Kidney (tissue), 14 donors: ENCODE data around the gene LMCD1. TPM values are rescaled to one million over a fixed set of nuclear protein-coding genes. Genes with fewer than 3 reads are reported as not detected.
"Not testable (repeated sequence)": the region's sequence is repeated elsewhere in the genome, so short reads cannot be mapped to it uniquely, and the experiment has no call there.

Experiments used
- DNase-seq, 5 donors: peaks; one replicate each; pipeline ENCODE4 v3.0.0-alpha.2; 2013 to 2020
- FAIRE-seq: peaks from 2 replicates; lab custom pipeline; 2012; peaks lifted over from hg19 to GRCh38; lab: Jason Lieb, UNC
- H3K27ac ChIP-seq, 2 donors: one replicate each; pipeline ENCODE4 v1.7.0; 2013; ENCODE audit warnings: low read depth in 2 of 2, low read length in 2 of 2, inconsistent platforms in 1 of 2
- H3K27me3 ChIP-seq: one replicate; pipeline ENCODE4 v1.7.1; 2013; ENCODE audit warnings: low read length, inconsistent platforms; ENCODE audit not compliant: control insufficient read depth, insufficient read depth
- H3K36me3 ChIP-seq, 3 donors: one replicate each; pipeline versions ENCODE4 v1.7.0 to v1.7.1; 2013; ENCODE audit warnings: low read length in 3 of 3, control low read depth in 1 of 3, inconsistent platforms in 1 of 3; ENCODE audit not compliant: insufficient read depth in 3 of 3, control insufficient read depth in 2 of 3
- H3K4me1 ChIP-seq, 3 donors: one replicate each; pipeline versions ENCODE4 v1.7.0 to v1.7.1; 2013; ENCODE audit warnings: low read length in 3 of 3, inconsistent platforms in 1 of 3, low read depth in 1 of 3; ENCODE audit not compliant: control insufficient read depth in 2 of 3, insufficient read depth in 2 of 3
- H3K4me3 ChIP-seq, 3 donors: one replicate each; pipeline versions ENCODE4 v1.7.0 to v1.8.1; 2013; ENCODE audit warnings: low read length in 3 of 3, control low read depth in 1 of 3, inconsistent platforms in 1 of 3
- H3K9ac ChIP-seq, 3 donors: one replicate each; pipeline versions ENCODE4 v1.7.0 to v1.7.1; 2013; ENCODE audit warnings: low read length in 3 of 3, control low read depth in 1 of 3, inconsistent platforms in 1 of 3
- H3K9me3 ChIP-seq, 3 donors: one replicate each; pipeline versions ENCODE4 v1.7.0 to v1.7.1; 2013; ENCODE audit warnings: low read length in 3 of 3, control low read depth in 1 of 3, inconsistent platforms in 1 of 3; ENCODE audit not compliant: control insufficient read depth in 2 of 3, insufficient read depth in 1 of 3
- intact Hi-C: fragments of 100-400 bp; cut with DNase I; formaldehyde crosslinking; loops from one replicate; pipeline ENCODE4 v1.11.1; 2022
- polyA plus RNA-seq: library from polyadenylated mRNA; stranded (reverse); fragments of 350-450 nt; fragmentation: Illumina TruSeq; extraction: RNeasy Lipid Tissue Mini Kit (QIAGEN cat#74804); gene quantifications from one replicate; pipeline ENCODE4 v1.2.3, GENCODE V29; 2014; ENCODE audit warnings: low read depth, low replicate concordance; ENCODE audit not compliant: insufficient read depth
- total RNA-seq: library from RNA; stranded (reverse); fragmentation: NEBNext Ultra II Directional; extraction: Animal tissue kit (Norgen Biotek cat#: 25700); gene quantifications from one replicate; pipeline ENCODE4 v1.2.1, GENCODE V29; 2021
- TF ChIP-seq, protein P1 (sequence below): IDR thresholded peaks from 3 replicates; pipeline ENCODE4 v1.5.1; 2012; ENCODE audit warnings: mild to moderate bottlenecking, moderate library complexity, borderline replicate concordance; ENCODE audit not compliant: insufficient read depth; ENCODE audit errors: extremely low read depth
- donor health status: control.
- donor health status: control.
- donor health status: control.
- donor health status: control.
- donor health status: control.
- donor health status: DM: yes; HTN: yes; CAD: no.
- donor health status: Normal renal cell carcinoma (clear cell type).

LMCD1 gene
- total and polyA plus RNA-seq, 2 donors from 2014 or later = 24.3 to 65.4 TPM

GRCh38 chr3:8578282-8578681 is 76.7 kb downstream of the LMCD1 start:
- Histone ChIP-seq H3K4me1 (no peaks in the 10 kb centered on the region), H3K9me3 (no peaks in the 10 kb centered on the region), H3K27ac (no peak overlapping the region), H3K9ac (no peak overlapping the region), H3K36me3 (no peaks in the 10 kb centered on the region), H3K27me3 (no peaks in the 10 kb centered on the region), H3K4me3 (no peak overlapping the region)
- TF ChIP-seq, protein P1, sequence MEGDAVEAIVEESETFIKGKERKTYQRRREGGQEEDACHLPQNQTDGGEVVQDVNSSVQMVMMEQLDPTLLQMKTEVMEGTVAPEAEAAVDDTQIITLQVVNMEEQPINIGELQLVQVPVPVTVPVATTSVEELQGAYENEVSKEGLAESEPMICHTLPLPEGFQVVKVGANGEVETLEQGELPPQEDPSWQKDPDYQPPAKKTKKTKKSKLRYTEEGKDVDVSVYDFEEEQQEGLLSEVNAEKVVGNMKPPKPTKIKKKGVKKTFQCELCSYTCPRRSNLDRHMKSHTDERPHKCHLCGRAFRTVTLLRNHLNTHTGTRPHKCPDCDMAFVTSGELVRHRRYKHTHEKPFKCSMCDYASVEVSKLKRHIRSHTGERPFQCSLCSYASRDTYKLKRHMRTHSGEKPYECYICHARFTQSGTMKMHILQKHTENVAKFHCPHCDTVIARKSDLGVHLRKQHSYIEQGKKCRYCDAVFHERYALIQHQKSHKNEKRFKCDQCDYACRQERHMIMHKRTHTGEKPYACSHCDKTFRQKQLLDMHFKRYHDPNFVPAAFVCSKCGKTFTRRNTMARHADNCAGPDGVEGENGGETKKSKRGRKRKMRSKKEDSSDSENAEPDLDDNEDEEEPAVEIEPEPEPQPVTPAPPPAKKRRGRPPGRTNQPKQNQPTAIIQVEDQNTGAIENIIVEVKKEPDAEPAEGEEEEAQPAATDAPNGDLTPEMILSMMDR = no peak
- DNase-seq (no peak), FAIRE-seq (no peak)
- intact Hi-C loops = no loop called here

GRCh38 chr3:8579096-8579495 is 77.5 kb downstream of the LMCD1 start:
- Histone ChIP-seq H3K4me3 (no peak overlapping the region), H3K27ac (no peak overlapping the region), H3K27me3 (no peaks in the 10 kb centered on the region), H3K9me3 (no peaks in the 10 kb centered on the region), H3K9ac (no peak overlapping the region), H3K4me1 (no peaks in the 10 kb centered on the region), H3K36me3 (no peaks in the 10 kb centered on the region)
- TF ChIP-seq, protein P1 = no peak
- intact Hi-C loops = no loop called here
- DNase-seq (no peak), FAIRE-seq (no peak)

GRCh38 chr3:8579943-8580342 is 78.3 kb downstream of the LMCD1 start:
- no peaks in the 10 kb centered on the region for H3K4me1 ChIP-seq
- H3K27ac ChIP-seq = no peak overlapping the region
- FAIRE-seq = no peak
- no peaks in the 10 kb centered on the region for H3K36me3 ChIP-seq
- DNase-seq = no peak
- no peaks in the 10 kb centered on the region for H3K27me3 ChIP-seq
- H3K4me3 ChIP-seq = no peak overlapping the region
- intact Hi-C loops = no loop called here
- H3K9me3 ChIP-seq = no peaks in the 10 kb centered on the region
- TF ChIP-seq, protein P1 = no peak
- no peak overlapping the region for H3K9ac ChIP-seq

DNA sequence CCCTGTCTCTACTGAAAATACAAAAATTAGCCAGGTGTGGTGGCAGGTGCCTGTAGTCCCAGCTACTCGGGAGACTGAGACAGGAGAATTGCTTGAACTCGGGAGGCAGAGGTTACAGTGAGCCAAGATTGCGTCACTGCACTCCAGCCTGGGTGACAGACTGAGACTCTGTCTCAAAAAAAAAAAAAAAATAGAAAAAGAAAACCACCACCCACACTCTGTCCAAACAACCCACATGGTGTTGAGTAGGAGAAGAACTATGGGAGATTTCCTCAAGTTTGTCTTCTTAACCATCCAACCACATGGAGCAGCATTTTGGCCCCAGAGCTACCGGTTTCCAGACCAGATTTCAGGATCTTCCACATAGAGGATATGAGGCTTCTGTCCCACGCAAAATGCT is 78.8 kb downstream of the LMCD1 start:
- H3K36me3 ChIP-seq, FAIRE-seq, H3K4me3 ChIP-seq, H3K27ac ChIP-seq, H3K9ac ChIP-seq, H3K9me3 ChIP-seq, H3K27me3 ChIP-seq, intact Hi-C loops, DNase-seq, H3K4me1 ChIP-seq: not testable (repeated sequence)
